ENCODE data around the gene RRP12.

RRP12 gene

GRCh38 chr10:97406064-97406463 lies 4.9 kb upstream of the RRP12 start:
- peak; percentile 32 for DNase-seq

- DNase-seq: no peak
These were observed 2.9 kb upstream of the RRP12 start for GRCh38 chr10:97404044-97404443.

GRCh38 chr10:97401455-97401919 lies 347 bp upstream of the RRP12 start:
- no peak for DNase-seq

- DNase-seq: peak; percentile 20
These were observed 1.1 kb downstream of the RRP12 start for GRCh38 chr10:97399843-97400545.

- DNase-seq: no peak
These were observed 5.1 kb downstream of the RRP12 start for GRCh38 chr10:97396056-97396455.

GRCh38 chr10:97393034-97393573 lies 8.0 kb downstream of the RRP12 start:
- no peak for DNase-seq

GRCh38 chr10:97390091-97390490 lies 11.0 kb downstream of the RRP12 start:
- DNase-seq: no peak

GRCh38 chr10:97388152-97388551 lies 13.0 kb downstream of the RRP12 start:
- no peak for DNase-seq

GRCh38 chr10:97385565-97385964 lies 15.6 kb downstream of the RRP12 start:
- no peak for DNase-seq

- no peak for DNase-seq
These were observed 16.5 kb downstream of the RRP12 start for GRCh38 chr10:97384641-97385040.

- no peak for DNase-seq
These were observed 17.0 kb downstream of the RRP12 start for GRCh38 chr10:97384156-97384555.

- DNase-seq: no peak
These were observed 18.0 kb downstream of the RRP12 start for GRCh38 chr10:97383159-97383558.

- no peak for DNase-seq
These were observed 19.5 kb downstream of the RRP12 start for GRCh38 chr10:97381626-97382025.

GRCh38 chr10:97380516-97380915 lies 20.6 kb downstream of the RRP12 start:
- no peak for DNase-seq

GRCh38 chr10:97378933-97379921 lies 21.9 kb downstream of the RRP12 start:
- DNase-seq: no peak

GRCh38 chr10:97376413-97376812 lies 24.7 kb downstream of the RRP12 start:
- no peak for DNase-seq

- no peak for DNase-seq
These were observed 27.7 kb downstream of the RRP12 start for GRCh38 chr10:97373456-97373855.

- DNase-seq: no peak
These were observed 28.8 kb downstream of the RRP12 start for GRCh38 chr10:97372233-97372875.

GRCh38 chr10:97371696-97372095 lies 29.4 kb downstream of the RRP12 start:
- no peak for DNase-seq

GRCh38 chr10:97367126-97367649 lies 34.0 kb downstream of the RRP12 start:
- no peak for DNase-seq

- no peak for DNase-seq
These were observed 34.6 kb downstream of the RRP12 start for GRCh38 chr10:97366572-97366971.

- DNase-seq: peak; percentile 99
These were observed 35.3 kb downstream of the RRP12 start for GRCh38 chr10:97365761-97366351.
